ENCODE results near the gene HYCC1.

- TF ChIP-seq, protein P1, sequence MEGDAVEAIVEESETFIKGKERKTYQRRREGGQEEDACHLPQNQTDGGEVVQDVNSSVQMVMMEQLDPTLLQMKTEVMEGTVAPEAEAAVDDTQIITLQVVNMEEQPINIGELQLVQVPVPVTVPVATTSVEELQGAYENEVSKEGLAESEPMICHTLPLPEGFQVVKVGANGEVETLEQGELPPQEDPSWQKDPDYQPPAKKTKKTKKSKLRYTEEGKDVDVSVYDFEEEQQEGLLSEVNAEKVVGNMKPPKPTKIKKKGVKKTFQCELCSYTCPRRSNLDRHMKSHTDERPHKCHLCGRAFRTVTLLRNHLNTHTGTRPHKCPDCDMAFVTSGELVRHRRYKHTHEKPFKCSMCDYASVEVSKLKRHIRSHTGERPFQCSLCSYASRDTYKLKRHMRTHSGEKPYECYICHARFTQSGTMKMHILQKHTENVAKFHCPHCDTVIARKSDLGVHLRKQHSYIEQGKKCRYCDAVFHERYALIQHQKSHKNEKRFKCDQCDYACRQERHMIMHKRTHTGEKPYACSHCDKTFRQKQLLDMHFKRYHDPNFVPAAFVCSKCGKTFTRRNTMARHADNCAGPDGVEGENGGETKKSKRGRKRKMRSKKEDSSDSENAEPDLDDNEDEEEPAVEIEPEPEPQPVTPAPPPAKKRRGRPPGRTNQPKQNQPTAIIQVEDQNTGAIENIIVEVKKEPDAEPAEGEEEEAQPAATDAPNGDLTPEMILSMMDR (conservative IDR thresholded peaks at IDR 0.05), result no peak
- TF ChIP-seq ZFX (IDR thresholded peaks at IDR 0.05), result no peak
Observed at GRCh38 chr7:22972207-22972606, 41.7 kb downstream of the HYCC1 start.

Data from C4-2B (cell line).